GM12878 (cell line): Measurements from ENCODE around the gene P4HA1. TPM values are rescaled to one million over a fixed set of nuclear protein-coding genes. Genes with fewer than 3 reads are reported as not detected.

Experiments used
- ATAC-seq: fragments of 200-7000 bp; cut with Tn5 transposase; 3 replicates; pipeline ENCODE4 v1.9.1; 2020; ENCODE audit warnings: mild to moderate bottlenecking, moderate library complexity
- BruUV-seq: library from RNA; stranded (reverse); fragments of 400-500 nt; replicated peaks from 2 replicates; lab custom pipeline; 2021; lab: Mats Ljungman, UMichigan
- CTCF ChIA-PET: fragments of 300-600 bp; sonication (Branson Sonifier 250); formaldehyde crosslinking; extraction: SDS; loops from one replicate; lab custom pipeline; 2021; ENCODE audit warnings: inconsistent platforms; lab: Yijun Ruan, JAX
- POLR2A ChIA-PET: fragments of 350-600 bp; formaldehyde crosslinking; extraction: SDS; loops from one replicate; lab custom pipeline; 2021; ENCODE audit warnings: inconsistent platforms; lab: Charles Lee
- RAD21 ChIA-PET: fragments of 300-600 bp; sonication (Branson Sonifier 250); formaldehyde crosslinking; loops from one replicate; lab custom pipeline; 2023; ENCODE audit warnings: antibody characterized with exemption; ENCODE audit not compliant: unreplicated experiment; lab: Charles Lee
- SMC1A ChIA-PET: fragments of 300-600 bp; sonication (Branson Sonifier 250); formaldehyde crosslinking; loops from one replicate; lab custom pipeline; 2023; ENCODE audit not compliant: unreplicated experiment, uncharacterized antibody; lab: Charles Lee
- DNase-seq: peaks from one replicate; pipeline ENCODE4 v3.0.0-alpha.2; 2011; ENCODE audit warnings: low read depth, low spot score
- FAIRE-seq: peaks from 3 replicates; lab custom pipeline; 2011; peaks lifted over from hg19 to GRCh38; lab: Jason Lieb, UNC
- H2AFZ ChIP-seq: 2 replicates; pipeline ENCODE4 v1.6.0; 2011; ENCODE audit warnings: low read depth, low read length, control low read depth; ENCODE audit not compliant: control insufficient read depth
- H3K27ac ChIP-seq: 2 replicates; pipeline ENCODE4 v1.5.1; 2011; ENCODE audit warnings: control low read depth; ENCODE audit not compliant: control insufficient read depth, insufficient read depth
- H3K27me3 ChIP-seq, 2 experiments: replicated peaks in 1 of 2; 2 replicates each; pipeline versions ENCODE4 v1.6.0 to v1.6.1; 2011; ENCODE audit warnings: low read length in 1 of 2; ENCODE audit not compliant: control insufficient read depth in 2 of 2, insufficient read depth in 2 of 2
- H3K36me3 ChIP-seq, 2 experiments: 2 replicates each; pipeline ENCODE4 v1.5.1; 2011; ENCODE audit warnings: low read length in 1 of 2; ENCODE audit not compliant: control insufficient read depth in 2 of 2, insufficient read depth in 2 of 2
- H3K4me1 ChIP-seq: 2 replicates; pipeline ENCODE4 v1.6.1; 2011; ENCODE audit warnings: mild to moderate bottlenecking, low read length, moderate library complexity, mixed read lengths; ENCODE audit not compliant: control insufficient read depth, insufficient read depth
- H3K4me2 ChIP-seq: 2 replicates; pipeline ENCODE4 v1.6.0; 2011; ENCODE audit warnings: control low read depth; ENCODE audit not compliant: control insufficient read depth, insufficient read depth
- H3K4me3 ChIP-seq: fragments of 200-600 bp; sonication (generic); 2 replicates; pipeline ENCODE4 v1.5.1; 2016
- H3K79me2 ChIP-seq: 2 replicates; pipeline ENCODE4 v1.6.0; 2011; ENCODE audit warnings: low read length; ENCODE audit not compliant: control insufficient read depth, insufficient read depth
- H3K9ac ChIP-seq: 2 replicates; pipeline ENCODE4 v1.8.0; 2011; ENCODE audit warnings: low read length, control low read depth, mixed read lengths; ENCODE audit not compliant: control insufficient read depth, insufficient read depth
- H3K9me3 ChIP-seq: replicated peaks from 3 replicates; pipeline ENCODE4 v1.5.1; 2011; ENCODE audit warnings: mild to moderate bottlenecking, low read length; ENCODE audit not compliant: control insufficient read depth, insufficient read depth
- H4K20me1 ChIP-seq: 2 replicates; pipeline ENCODE4 v1.6.0; 2011; ENCODE audit not compliant: control insufficient read depth, insufficient read depth
- CHD4 ChIP-seq: fragments of 200-600 bp; sonication (generic); IDR thresholded peaks from 2 replicates; pipeline ENCODE4 v1.6.1; 2016; ENCODE audit warnings: mild to moderate bottlenecking
- CREM ChIP-seq: IDR thresholded peaks from 2 replicates; pipeline ENCODE4 v1.6.1; 2014; ENCODE audit warnings: antibody characterized with exemption, low read depth
- EED ChIP-seq: sonication (generic); IDR thresholded peaks from 2 replicates; pipeline ENCODE4 v1.6.1; 2016; ENCODE audit warnings: antibody characterized with exemption, low read depth
- JUNB ChIP-seq: IDR thresholded peaks from 2 replicates; pipeline ENCODE4 v1.6.1; 2016; ENCODE audit warnings: antibody characterized with exemption, mild to moderate bottlenecking
- KLF5 ChIP-seq: fragments of 450-650 bp; IDR thresholded peaks from 2 replicates; pipeline ENCODE4 v1.6.1; 2014; ENCODE audit warnings: mild to moderate bottlenecking; ENCODE audit not compliant: partially characterized antibody
- PAX5 ChIP-seq: IDR thresholded peaks from 2 replicates; pipeline ENCODE4 v1.6.1; 2011; ENCODE audit warnings: low read depth, low read length, borderline replicate concordance
- POU2F2 ChIP-seq: IDR thresholded peaks from 3 replicates; pipeline ENCODE4 v1.6.1; 2011; ENCODE audit warnings: low read depth, mild to moderate bottlenecking, low read length, borderline replicate concordance
- RAD21 ChIP-seq: IDR thresholded peaks from 2 replicates; pipeline ENCODE4 v1.6.1; 2011; ENCODE audit warnings: mild to moderate bottlenecking, low read depth, low read length, moderate library complexity; ENCODE audit not compliant: insufficient read depth
- RBBP5 ChIP-seq: fragments of 200-600 bp; sonication (generic); conservative IDR thresholded peaks from 2 replicates; pipeline ENCODE4 v1.6.1; 2016
- RUNX3 ChIP-seq: IDR thresholded peaks from 2 replicates; pipeline ENCODE4 v1.6.1; 2012; ENCODE audit warnings: low read length, inconsistent platforms
- SRF ChIP-seq, 2 experiments: IDR thresholded peaks; 2 replicates each; pipeline ENCODE4 v1.6.1; 2011; ENCODE audit warnings: low read depth in 2 of 2, low read length in 2 of 2, mild to moderate bottlenecking in 1 of 2, moderate library complexity in 1 of 2
- TARDBP ChIP-seq: IDR thresholded peaks from 2 replicates; pipeline ENCODE4 v1.6.1; 2016; ENCODE audit warnings: borderline replicate concordance
- ZBTB11 ChIP-seq: fragments of 450-650 bp; formaldehyde crosslinking; IDR thresholded peaks from 2 replicates; pipeline ENCODE4 v1.5.0; 2022; ENCODE audit warnings: mild to moderate bottlenecking, missing genetic modification characterization
- ZNF384 ChIP-seq: IDR thresholded peaks from 2 replicates; pipeline ENCODE4 v1.6.1; 2012; ENCODE audit warnings: low read depth, mild to moderate bottlenecking, low read length, improper control_type of control experiment, borderline replicate concordance
- WGBS: methylation state at CpG from one replicate; pipeline ENCODE4 v1.1.6; 2016; ENCODE audit warnings: low lambda C conversion rate; ENCODE audit not compliant: insufficient replicate concordance, insufficient coverage; ENCODE audit errors: missing lambda C conversion rate; 5-methylcytosine and 5-hydroxymethylcytosine counted together
- in situ Hi-C: fragments of 300-500 bp; cut with MboI; formaldehyde crosslinking; loops from 9 replicates; pipeline ENCODE4 v1.14.3; 2018; ENCODE audit warnings: mixed read lengths
- intact Hi-C: fragments of 100-400 bp; cut with micrococcal nuclease; formaldehyde crosslinking; loops from one replicate; pipeline ENCODE4 v1.14.2; 2022; ENCODE audit not compliant: unreplicated experiment
- polyA plus RNA-seq, 11 experiments: library from polyadenylated mRNA; depleted of rRNA in 4 of 11; unstranded in 6 of 11; stranded (reverse) in 5 of 11; fragments of >200 nt; fragmentation: Nextera tagmentation in 4 of 11; fragmentation: Illumina TruSeq in 1 of 11; extraction: Ambion mirVana in 4 of 11; extraction: Trizol in 1 of 11; gene quantifications; 1 replicate in 1 of 11; 2 replicates in 10 of 11; pipeline versions ENCODE4 v1.2.1 to v1.2.3, GENCODE V29; 2011 to 2016; ENCODE audit warnings: inconsistent platforms in 2 of 11, missing spikeins in 2 of 11, low read depth in 1 of 11
- total RNA-seq, 4 experiments: library from RNA; depleted of rRNA in 3 of 4; stranded (reverse); fragments of >200 nt in 3 of 4; fragmentation: Illumina TruSeq in 1 of 4; extraction: Trizol in 1 of 4; gene quantifications; 2 replicates each; pipeline versions ENCODE4 v1.2.1 to v1.2.3, GENCODE V29; 2013 to 2021

Gene P4HA1
- total and polyA plus RNA-seq, 10 of the 15 experiments (the other 5 are each of a cell fraction or from before 2014, with no cell fraction given), result 15.0 to 160 (median 24.1) TPM

DNA sequence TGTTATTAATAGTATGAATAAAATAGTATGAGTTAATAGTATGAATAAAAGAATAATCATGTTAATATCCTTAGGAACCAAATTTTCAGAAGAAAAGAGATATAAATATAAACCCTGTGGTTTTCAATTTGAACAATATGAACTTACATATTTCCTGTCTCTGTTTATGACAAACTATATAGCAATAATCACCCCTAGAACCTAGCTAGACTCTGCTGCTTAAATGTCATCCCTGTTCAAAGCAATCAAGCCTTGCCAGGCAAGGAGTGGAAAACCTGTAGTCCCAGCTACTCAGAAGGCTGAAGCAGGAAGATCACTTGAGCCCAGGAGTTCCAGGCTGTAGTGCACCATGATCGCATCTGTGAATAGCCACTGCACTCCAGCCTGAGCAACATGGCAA is 36.5 kb downstream of the P4HA1 start:
- SMC1A ChIA-PET, result interaction anchor here (0.6 to 3.6 kb wide), 3 partner anchors 20 to 366 kb away, joined by 3 to 15 read pairs (median 12); no protein-coding TSS in a partner anchor
- no peaks in the 10 kb centered on the region for H4K20me1 ChIP-seq
- no TSS peak for BruUV-seq
- intact Hi-C loops (loop anchor here (2.0 kb wide), 1 partner anchor 695 kb away; no protein-coding TSS in a partner anchor), in situ Hi-C loops (loop anchor here (5.0 kb wide), 1 partner anchor 703 kb away; no protein-coding TSS in a partner anchor)
- ATAC-seq (no peak), DNase-seq (no peak)
- no peak overlapping the region for H3K27ac ChIP-seq
- CTCF ChIA-PET, result interaction anchor here (0.6 to 1.4 kb wide), 2 partner anchors 16 to 127 kb away, joined by 3 to 4 read pairs; no protein-coding TSS in a partner anchor
- H3K9me3 ChIP-seq, result no peaks in the 10 kb centered on the region
- no peak overlapping the region for H2AFZ ChIP-seq
- no peaks in the 10 kb centered on the region for H3K27me3 ChIP-seq
- H3K4me3 ChIP-seq, result no peak overlapping the region
- H3K4me2 ChIP-seq, result no peak overlapping the region
- no peaks in the 10 kb centered on the region; the same call in 1 of the 2 replicates for H3K79me2 ChIP-seq
- 100% methylated on average over 1 of the region's 1 CpG for WGBS
- no peak overlapping the region for H3K9ac ChIP-seq
- H3K4me1 ChIP-seq, result peaks cover 7% of the 10 kb centered on the region; the same call in 1 of the 2 replicates
- POLR2A ChIA-PET, result no interaction called here
- H3K36me3 ChIP-seq, result peaks cover 0 to 24% of the 10 kb centered on the region in 2 experiments; a peak in 2 of 4 replicates
- RAD21 ChIA-PET, result interaction anchor here (2.2 kb wide), 1 partner anchor 99 kb away, joined by 12 read pairs; no protein-coding TSS in a partner anchor
- TF ChIP-seq RUNX3 (peak; percentile 7; the same call in 1 of the 2 replicates), CHD4 (no peak), POU2F2 (no peak), PAX5 (no peak), RBBP5 (no peak), ZNF384 (no peak), SRF (IDR thresholded peaks at IDR 0.05; ENCODE audit: low read depth in 2 of 2, low read length in 2 of 2) (no peak), EED (no peak), RAD21 (no peak), ZBTB11 (no peak), TARDBP (no peak), KLF5 (no peak), JUNB (0 out of 2 replicates have a peak, but pooled peaks have one; percentile 0), CREM (no peak)
- TF ChIP-seq, all 136 proteins: peak for 2
- FAIRE-seq, result no peak
